Cardiac fibroblast (primary cell): Measurements from ENCODE around the gene CYP27B1.

ENCODE experiments used
- DNase-seq, 2 donors: peaks; one replicate each; pipeline versions ENCODE4 v3.0.0 to v3.0.0-alpha.2; 2010; ENCODE audit warnings: low read depth in 2 of 2
- H3K4me3 ChIP-seq, 2 donors: replicated peaks in 1 of 2; 1 replicate in 1 of 2; 2 replicates in 1 of 2; pipeline ENCODE4 v1.5.1; 2011; ENCODE audit warnings: low read depth in 2 of 2, low read length in 2 of 2, mild to moderate bottlenecking in 2 of 2, moderate library complexity in 1 of 2
- TF ChIP-seq, protein P1 (sequence below): IDR thresholded peaks from one replicate; pipeline ENCODE4 v1.5.1; 2011; ENCODE audit warnings: low read depth, mild to moderate bottlenecking, low read length, inconsistent platforms

CYP27B1 gene

DNA sequence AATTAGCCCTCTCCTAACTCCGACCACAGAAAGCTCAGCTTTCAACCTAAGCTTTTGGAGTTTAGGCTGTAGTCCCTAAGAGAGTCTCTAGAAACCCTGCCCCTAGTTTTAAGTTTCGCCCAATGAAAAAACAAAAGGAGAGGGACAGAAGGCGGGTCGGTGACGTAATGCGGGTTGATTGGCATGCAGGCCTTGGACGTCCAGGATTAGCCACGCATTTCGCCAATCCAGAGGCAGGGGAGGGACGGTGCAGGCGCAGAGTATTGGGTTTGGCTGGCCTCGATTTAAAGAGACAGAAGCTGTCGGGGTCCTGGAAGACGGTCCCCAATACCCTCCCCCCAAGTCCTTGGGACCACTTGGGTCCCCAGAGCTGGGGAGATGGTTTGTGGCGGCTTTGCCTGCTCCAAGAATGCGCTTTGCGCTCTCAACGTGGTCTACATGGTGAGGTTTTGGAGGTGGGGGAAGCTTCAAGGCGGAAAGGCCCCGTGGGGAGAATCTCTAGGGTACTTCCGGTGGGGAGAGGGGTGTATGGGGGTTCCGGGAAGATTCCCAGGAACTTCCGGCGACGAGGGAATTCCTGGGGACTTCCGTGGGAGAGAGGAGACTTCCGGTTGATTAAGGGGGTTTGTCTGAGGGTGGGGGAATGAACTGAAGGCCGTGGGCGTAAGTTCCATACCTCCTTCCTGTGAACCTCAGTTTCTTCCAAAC, 21.9 kb downstream of the CYP27B1 start, which contains the start of gene TSPAN31:
TSPAN31 (plus strand) TSS at position 263 of the 708 bp plus-strand sequence; CDS start at position 379, 116 bp downstream.
- DNase-seq, result peak; percentile 99
- H3K4me3 ChIP-seq, result peak within 1 kb of the TSS; percentile 85 to 96
- TF ChIP-seq, protein P1, sequence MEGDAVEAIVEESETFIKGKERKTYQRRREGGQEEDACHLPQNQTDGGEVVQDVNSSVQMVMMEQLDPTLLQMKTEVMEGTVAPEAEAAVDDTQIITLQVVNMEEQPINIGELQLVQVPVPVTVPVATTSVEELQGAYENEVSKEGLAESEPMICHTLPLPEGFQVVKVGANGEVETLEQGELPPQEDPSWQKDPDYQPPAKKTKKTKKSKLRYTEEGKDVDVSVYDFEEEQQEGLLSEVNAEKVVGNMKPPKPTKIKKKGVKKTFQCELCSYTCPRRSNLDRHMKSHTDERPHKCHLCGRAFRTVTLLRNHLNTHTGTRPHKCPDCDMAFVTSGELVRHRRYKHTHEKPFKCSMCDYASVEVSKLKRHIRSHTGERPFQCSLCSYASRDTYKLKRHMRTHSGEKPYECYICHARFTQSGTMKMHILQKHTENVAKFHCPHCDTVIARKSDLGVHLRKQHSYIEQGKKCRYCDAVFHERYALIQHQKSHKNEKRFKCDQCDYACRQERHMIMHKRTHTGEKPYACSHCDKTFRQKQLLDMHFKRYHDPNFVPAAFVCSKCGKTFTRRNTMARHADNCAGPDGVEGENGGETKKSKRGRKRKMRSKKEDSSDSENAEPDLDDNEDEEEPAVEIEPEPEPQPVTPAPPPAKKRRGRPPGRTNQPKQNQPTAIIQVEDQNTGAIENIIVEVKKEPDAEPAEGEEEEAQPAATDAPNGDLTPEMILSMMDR, result no peak

DNA sequence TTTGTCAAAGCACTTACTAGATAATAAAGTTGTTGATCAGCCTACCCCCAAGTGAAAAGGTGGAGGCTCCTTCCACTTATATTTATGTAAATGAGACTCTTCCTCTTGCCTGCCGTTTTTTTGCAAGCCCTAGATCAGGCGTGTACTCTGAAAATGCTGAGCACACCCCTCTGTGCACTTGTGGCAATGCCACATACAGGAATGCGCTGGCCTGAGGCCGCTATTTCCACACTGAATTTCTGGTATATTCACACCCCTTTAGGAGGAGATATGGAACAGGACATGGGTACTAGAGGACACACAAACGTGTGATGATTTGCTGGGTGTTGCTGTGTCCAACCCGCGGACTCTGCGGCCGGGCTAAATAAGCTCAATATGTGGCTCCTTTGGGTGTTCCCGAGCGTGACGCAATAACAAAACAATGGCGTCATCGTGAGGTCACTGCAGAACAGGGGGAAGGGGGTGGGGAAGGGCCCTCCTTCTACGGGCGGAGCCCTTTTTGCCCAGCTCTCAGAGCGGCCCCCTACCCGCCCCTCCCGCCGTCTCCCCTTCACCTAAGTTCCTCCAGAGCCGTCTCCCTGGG, 22.6 kb downstream of the CYP27B1 start:
- DNase-seq, result peak; percentile 87 to 92
- peak overlapping the region; percentile 85 to 96 for H3K4me3 ChIP-seq
- TF ChIP-seq, protein P1, result no peak

DNA sequence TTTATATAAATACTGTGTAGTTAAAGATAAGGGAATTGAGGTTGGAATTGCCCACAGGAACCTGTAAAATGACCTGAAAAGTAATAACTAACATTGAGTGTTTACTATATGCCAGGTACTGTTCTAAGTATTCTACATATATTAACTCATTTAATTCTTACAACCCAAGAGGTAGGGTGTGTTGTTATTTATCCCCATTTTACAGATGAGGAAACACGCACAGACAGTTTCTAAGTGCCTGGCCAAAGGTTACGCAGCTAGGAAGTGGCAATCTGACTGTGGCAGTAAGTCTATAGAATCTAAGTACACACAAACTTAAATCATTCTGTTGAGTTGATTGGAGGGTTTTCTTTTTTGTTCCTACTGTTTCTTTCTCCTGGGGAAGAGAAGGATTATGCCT, 23.1 kb downstream of the CYP27B1 start:
- TF ChIP-seq, protein P1, result no peak
- no peak overlapping the region for H3K4me3 ChIP-seq
- no peak for DNase-seq

DNA sequence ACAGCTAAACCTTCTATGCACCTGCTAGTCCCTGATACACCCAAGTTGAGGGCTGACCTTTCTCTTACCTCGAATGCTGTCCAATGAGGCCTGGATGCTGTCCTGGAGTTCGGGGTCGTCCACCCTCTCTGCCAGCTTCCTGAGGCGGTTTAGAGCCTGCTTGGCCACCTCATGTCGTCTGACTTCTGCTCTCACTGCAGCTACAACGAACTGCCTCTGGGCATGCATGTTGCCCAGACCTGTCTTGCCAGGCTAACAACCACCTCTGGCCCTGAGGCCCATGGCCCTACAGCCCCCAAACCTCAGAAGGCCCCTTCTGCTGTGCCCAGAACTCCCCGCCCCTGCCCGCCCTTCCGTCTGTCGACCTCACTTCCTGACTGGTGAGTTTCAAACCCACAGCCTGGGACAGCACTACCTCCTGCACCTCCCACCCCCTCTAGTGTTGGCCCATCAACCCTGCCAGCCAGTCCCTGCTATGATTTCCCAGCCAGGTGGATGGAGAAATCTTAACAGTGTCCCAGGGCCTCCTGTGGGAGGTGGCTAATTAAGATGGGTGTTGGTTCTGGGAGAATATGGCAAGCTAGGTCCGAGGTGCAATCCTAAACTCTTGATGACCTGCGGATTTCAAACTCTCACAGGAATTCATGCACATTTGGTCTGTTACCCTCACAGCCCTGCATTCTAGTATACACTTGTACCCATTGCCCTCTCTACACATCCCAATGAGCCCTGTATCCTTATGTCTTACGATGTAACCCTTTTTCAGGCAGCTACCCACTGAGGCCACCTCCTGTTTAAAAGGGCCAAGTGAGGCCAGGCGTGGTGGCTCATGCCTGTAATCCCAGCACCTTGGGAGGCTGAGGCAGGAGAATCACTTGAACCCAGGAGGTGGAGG, 24.8 kb downstream of the CYP27B1 start:
- TF ChIP-seq, protein P1, result no peak
- no peak overlapping the region for H3K4me3 ChIP-seq
- DNase-seq, result no peak

DNA sequence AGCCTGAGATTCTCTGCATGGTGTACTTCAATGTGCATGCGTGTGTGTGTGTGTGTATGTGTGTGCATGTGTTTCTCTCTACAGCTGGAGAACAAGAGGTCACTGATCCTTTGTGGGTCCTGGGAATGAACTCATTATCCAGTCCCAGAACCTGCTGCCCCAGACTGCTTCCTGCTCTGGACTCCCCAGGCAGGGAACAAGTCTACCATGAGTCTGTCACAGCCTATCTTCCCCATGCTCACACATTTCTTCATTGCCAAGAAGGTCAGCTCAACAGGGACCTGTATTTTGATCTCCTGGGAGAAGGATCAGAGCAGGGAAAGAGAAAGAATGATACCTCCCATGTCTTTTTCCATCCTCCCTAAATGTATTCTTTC, 25.5 kb downstream of the CYP27B1 start:
- no peak for DNase-seq
- TF ChIP-seq, protein P1, result no peak
- H3K4me3 ChIP-seq, result no peak overlapping the region

DNA sequence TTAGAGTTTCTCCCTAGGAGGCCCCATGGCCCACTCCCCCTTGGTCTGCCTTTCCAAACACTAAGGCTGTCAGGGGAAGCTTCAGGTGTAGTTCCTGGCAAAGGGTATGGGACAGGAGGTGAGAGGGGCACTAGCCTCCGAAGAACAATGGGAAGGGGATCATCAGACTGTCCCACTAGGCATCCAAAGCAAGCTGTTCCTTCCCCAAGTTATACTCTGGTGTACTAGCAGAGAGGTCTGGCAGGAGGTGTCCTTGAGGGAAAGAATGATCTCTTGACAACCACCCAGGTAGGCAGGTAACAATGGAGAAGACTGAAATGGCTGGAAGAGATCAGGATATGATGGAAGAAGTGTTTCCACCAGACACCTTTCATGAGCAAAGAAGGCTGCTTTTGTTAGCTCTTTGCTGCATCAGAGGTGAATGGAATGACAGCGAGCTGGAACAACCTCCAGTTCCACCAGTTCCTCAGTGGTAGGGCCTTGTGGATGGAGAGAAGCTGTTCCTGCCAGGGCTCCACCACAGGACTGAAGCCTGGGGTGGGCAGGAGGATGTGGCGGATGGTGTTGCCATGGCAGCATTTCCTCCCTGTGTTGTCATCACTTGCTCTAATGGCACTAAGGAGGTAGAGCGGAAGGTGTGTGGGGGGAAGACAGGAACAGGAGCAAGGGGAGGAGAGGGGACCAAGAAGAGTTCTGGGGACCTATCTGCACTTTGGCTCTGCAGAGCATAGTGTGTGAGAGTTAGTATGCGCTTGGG, 26.0 kb downstream of the CYP27B1 start:
- TF ChIP-seq, protein P1, result no peak
- no peak for DNase-seq
- H3K4me3 ChIP-seq, result no peak overlapping the region
